Thymus (tissue), 11 donors: Measurements from ENCODE around the gene SLC13A4. TPM values are rescaled to one million over a fixed set of nuclear protein-coding genes. Genes with fewer than 3 reads are reported as not detected.
A peak's percentile ranks its signal among the peaks of the same experiment; 100 is the strongest.
"Not testable (repeated sequence)": the region's sequence is repeated elsewhere in the genome, so short reads cannot be mapped to it uniquely, and the experiment has no call there.

ENCODE experiments used
- DNase-seq, 9 donors: peaks; one replicate each; pipeline ENCODE4 v3.0.0-alpha.2; 2013; ENCODE audit warnings: low spot score in 9 of 9, low read depth in 6 of 9, missing footprints in 1 of 9
- H3K27ac ChIP-seq, 2 donors: one replicate each; pipeline ENCODE4 v1.5.1; 2013; ENCODE audit warnings: control low read depth in 1 of 2, low read depth in 1 of 2, low read length in 1 of 2, mild to moderate bottlenecking in 1 of 2, moderate library complexity in 1 of 2
- H3K27me3 ChIP-seq, 2 donors: one replicate each; pipeline ENCODE4 v1.5.1; 2013; ENCODE audit warnings: low read length in 1 of 2; ENCODE audit not compliant: control insufficient read depth in 2 of 2, insufficient read depth in 1 of 2
- H3K36me3 ChIP-seq, 2 donors: one replicate each; pipeline ENCODE4 v1.5.1; 2013; ENCODE audit warnings: low read length in 1 of 2, mild to moderate bottlenecking in 1 of 2, moderate library complexity in 1 of 2; ENCODE audit not compliant: control insufficient read depth in 2 of 2, insufficient read depth in 2 of 2
- H3K4me1 ChIP-seq, 2 donors: one replicate each; pipeline ENCODE4 v1.5.1; 2013; ENCODE audit warnings: low read length in 2 of 2; ENCODE audit not compliant: control insufficient read depth in 2 of 2, insufficient read depth in 2 of 2
- H3K4me3 ChIP-seq, 2 donors: one replicate each; pipeline ENCODE4 v1.5.1; 2013; ENCODE audit warnings: low read length in 2 of 2, control low read depth in 1 of 2, mild to moderate bottlenecking in 1 of 2
- H3K9me3 ChIP-seq, 2 donors: one replicate each; pipeline ENCODE4 v1.5.1; 2013; ENCODE audit warnings: low read length in 1 of 2, mild to moderate bottlenecking in 1 of 2; ENCODE audit not compliant: control insufficient read depth in 2 of 2, insufficient read depth in 1 of 2
- WGBS: extraction: QIAGEN DNeasy Blood & Tissue Kit; methylation state at CpG from one replicate; pipeline ENCODE4 v1.1.7; 2013; 5-methylcytosine and 5-hydroxymethylcytosine counted together
- polyA plus RNA-seq: library from polyadenylated mRNA; stranded (reverse); fragments of 200-250 nt; gene quantifications from one replicate; pipeline ENCODE4 v1.2.3, GENCODE V29; 2013
- total RNA-seq: library from RNA; stranded (reverse); fragments of 120-200 nt; gene quantifications from one replicate; pipeline ENCODE4 v1.2.4, GENCODE V29; 2013
- donor health status: healthy.

SLC13A4 gene
- total and polyA plus RNA-seq, 2 donors = 0.05 to 0.23 TPM

DNA sequence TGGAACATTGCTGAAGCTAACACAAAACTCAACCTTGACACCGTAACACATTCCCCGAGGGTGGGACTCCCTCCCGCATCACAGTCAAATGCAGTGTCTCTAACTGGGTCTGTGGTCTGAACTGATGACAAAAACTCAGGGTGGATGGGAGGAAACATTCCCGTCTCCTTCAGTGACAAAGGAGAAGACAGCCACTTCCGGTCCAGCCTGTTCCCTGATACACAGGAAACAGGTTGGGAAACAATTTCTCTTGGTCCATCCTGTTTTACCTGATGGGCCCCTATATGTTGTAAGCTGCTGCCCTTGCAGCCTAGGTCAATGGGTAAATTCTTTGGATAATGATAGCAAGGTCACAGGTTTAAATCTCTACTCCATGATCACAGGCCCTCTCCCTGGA is 20.4 kb downstream of the SLC13A4 start:
- Histone ChIP-seq H3K9me3 (peaks cover 0 to 4% of the 10 kb centered on the region in 2 donors), H3K4me1 (no peaks in the 10 kb centered on the region), H3K4me3 (no peak overlapping the region), H3K36me3 (no peaks in the 10 kb centered on the region), H3K27me3 (no peaks in the 10 kb centered on the region), H3K27ac (no peak overlapping the region)
- WGBS = 77% methylated on average over 5 of the region's 5 CpGs
- no peak for DNase-seq

- no peaks in the 10 kb centered on the region for H3K36me3 ChIP-seq
- peaks cover 0 to 4% of the 10 kb centered on the region in 2 donors for H3K9me3 ChIP-seq
- H3K27me3 ChIP-seq = no peaks in the 10 kb centered on the region
- 87% methylated on average over 7 of the region's 7 CpGs for WGBS
- no peaks in the 10 kb centered on the region for H3K4me1 ChIP-seq
- peak overlapping the region in 1 of 2 donors; percentile 56 for H3K27ac ChIP-seq
- DNase-seq = no peak
- H3K4me3 ChIP-seq = no peak overlapping the region
These were observed 21.0 kb downstream of the SLC13A4 start for GRCh38 chr7:135706858-135707569.

GRCh38 chr7:135706038-135706742 is 21.8 kb downstream of the SLC13A4 start:
- H3K4me3 ChIP-seq = no peak overlapping the region
- 95% methylated on average over 20 of the region's 20 CpGs for WGBS
- H3K9me3 ChIP-seq = peaks cover 0 to 4% of the 10 kb centered on the region in 2 donors
- no peaks in the 10 kb centered on the region for H3K36me3 ChIP-seq
- no peak for DNase-seq
- H3K4me1 ChIP-seq = no peaks in the 10 kb centered on the region
- no peaks in the 10 kb centered on the region for H3K27me3 ChIP-seq
- no peak overlapping the region for H3K27ac ChIP-seq

DNA sequence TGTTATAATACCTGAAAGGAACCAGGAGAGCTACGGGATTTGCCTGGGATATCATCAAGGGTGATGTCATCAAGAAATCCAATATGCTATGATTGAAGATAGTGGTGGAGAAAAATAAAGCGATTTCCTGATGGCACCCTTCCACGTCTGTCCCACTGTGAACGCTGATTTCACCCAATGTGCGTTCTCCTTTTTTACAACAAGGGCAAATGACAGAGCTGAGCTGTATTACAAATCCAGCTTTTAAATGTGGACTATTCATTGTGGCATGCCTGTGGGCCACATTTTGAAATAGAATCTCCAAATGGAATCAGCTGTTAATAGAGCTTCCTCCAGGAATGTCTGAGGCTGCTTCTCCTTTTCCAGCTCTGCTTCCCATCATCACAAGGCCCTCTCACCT is 23.3 kb downstream of the SLC13A4 start:
- H3K27ac ChIP-seq = no peak overlapping the region
- no peak for DNase-seq
- H3K9me3 ChIP-seq = no peaks in the 10 kb centered on the region
- no peaks in the 10 kb centered on the region for H3K27me3 ChIP-seq
- no peak overlapping the region for H3K4me3 ChIP-seq
- H3K4me1 ChIP-seq = no peaks in the 10 kb centered on the region
- 85% methylated on average over 5 of the region's 5 CpGs for WGBS
- H3K36me3 ChIP-seq = no peaks in the 10 kb centered on the region

GRCh38 chr7:135704074-135704473 is 23.9 kb downstream of the SLC13A4 start:
- Histone ChIP-seq H3K36me3 (no peaks in the 10 kb centered on the region), H3K4me1 (no peaks in the 10 kb centered on the region), H3K4me3 (no peak overlapping the region), H3K27ac (no peak overlapping the region), H3K27me3 (no peaks in the 10 kb centered on the region), H3K9me3 (no peaks in the 10 kb centered on the region)
- DNase-seq = no peak
- WGBS = 91% methylated on average over 2 of the region's 2 CpGs

DNA sequence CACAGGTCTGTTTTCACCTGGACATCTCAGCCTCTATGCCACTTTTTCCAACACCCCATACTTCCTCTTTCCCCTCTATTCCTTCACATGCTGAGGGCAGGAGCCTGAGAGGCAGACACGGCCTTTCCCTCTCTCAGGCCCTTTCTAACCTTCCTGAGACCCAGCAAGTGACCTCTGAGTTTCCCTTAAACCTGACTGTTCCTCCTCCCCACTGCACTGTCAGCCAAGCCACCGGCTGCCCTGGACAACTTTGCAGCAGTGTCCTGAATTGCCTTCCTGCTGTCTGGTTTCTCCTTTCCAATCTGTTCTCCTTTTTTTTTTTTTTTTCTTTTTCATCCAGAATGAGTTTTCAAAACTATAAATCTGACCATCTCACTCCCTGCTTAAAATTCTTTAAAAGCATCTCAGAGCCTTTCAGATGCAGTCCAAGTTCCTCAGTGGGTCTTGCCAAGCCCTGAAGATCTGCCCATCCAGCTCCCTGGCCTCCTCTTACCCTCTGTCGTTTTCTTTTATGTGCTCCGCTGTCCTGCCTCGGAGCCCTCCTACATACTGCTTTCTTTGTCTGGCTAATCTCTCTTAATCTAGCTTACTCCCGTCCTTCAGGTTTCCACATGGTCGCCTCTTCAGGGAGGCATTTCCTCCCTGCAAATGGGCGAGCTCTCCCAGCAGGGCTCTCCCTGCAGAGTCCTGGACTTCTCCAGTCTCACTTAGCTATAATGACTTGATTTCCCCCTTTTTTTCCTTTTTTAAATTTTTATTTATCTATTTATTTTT is 30.5 kb downstream of the SLC13A4 start:
- Histone ChIP-seq H3K27ac (no peak overlapping the region), H3K36me3 (no peaks in the 10 kb centered on the region)
- WGBS = 79% methylated on average over 8 of the region's 8 CpGs

GRCh38 chr7:135693558-135693957 is 34.4 kb downstream of the SLC13A4 start:
- no peak for DNase-seq
- Histone ChIP-seq H3K9me3 (no peaks in the 10 kb centered on the region), H3K4me3 (no peak overlapping the region), H3K36me3 (no peaks in the 10 kb centered on the region), H3K27me3 (no peaks in the 10 kb centered on the region), H3K4me1 (no peaks in the 10 kb centered on the region), H3K27ac (no peak overlapping the region)
- WGBS = 98% methylated on average over 4 of the region's 4 CpGs

More for the DNA sequence above, 30.5 kb downstream of the SLC13A4 start:
- Histone ChIP-seq H3K27me3 (no peaks in the 10 kb centered on the region), H3K9me3 (no peaks in the 10 kb centered on the region), H3K4me3 (no peak overlapping the region), H3K4me1 (no peaks in the 10 kb centered on the region)
- DNase-seq = no peak

DNA sequence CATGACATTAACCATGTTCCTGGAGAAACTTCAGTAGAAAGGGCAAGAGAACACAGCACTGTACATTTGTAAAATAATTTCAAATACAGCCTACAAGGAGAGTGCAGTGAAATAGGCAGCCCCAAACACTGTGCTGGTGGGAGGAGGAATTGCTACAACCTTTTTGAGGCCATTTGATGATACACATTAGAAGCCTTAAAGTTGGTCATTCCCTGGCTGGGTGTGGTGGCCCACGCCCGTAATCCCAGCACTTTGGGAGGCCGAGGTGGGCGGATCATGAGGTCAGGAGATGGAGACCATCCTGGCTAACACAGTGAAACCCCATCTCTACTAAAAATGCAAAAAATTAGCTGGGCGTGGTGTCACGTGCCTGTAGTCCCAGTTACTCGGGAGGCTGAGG is 35.4 kb downstream of the SLC13A4 start:
- H3K27ac ChIP-seq, H3K4me3 ChIP-seq, H3K9me3 ChIP-seq, H3K27me3 ChIP-seq, H3K36me3 ChIP-seq, DNase-seq, H3K4me1 ChIP-seq: not testable (repeated sequence)
- WGBS = 97% methylated on average over 7 of the region's 7 CpGs

DNA sequence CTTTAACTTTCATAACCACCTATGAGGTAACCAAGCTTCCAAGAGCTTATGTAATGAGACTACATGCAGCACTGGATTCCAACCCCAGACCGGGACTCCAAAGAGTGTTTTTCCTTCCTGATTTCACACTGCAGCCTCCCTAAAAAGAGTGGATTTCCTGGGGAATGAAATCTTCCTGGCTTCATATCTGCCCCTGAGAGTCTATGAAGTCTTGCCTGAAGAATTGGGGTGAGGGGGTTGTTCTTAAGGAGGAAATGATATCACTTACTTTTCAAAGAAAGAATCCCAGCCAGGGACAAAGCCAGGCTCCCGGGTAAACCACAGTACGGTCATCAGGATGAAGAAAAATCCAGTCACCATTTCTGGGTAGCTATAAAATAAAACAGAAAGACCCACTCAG is 35.9 kb downstream of the SLC13A4 start:
- Histone ChIP-seq H3K36me3 (no peaks in the 10 kb centered on the region), H3K4me3 (no peak overlapping the region), H3K27me3 (no peaks in the 10 kb centered on the region), H3K4me1 (no peaks in the 10 kb centered on the region), H3K27ac (no peak overlapping the region), H3K9me3 (no peaks in the 10 kb centered on the region)
- no peak for DNase-seq
- 97% methylated on average over 3 of the region's 3 CpGs for WGBS
